CD4-positive, alpha-beta T cell treated with Interleukin-21 for 1 hour (primary cell): Measurements from ENCODE around the gene ZBTB16.

Experiments used
- DNase-seq: peaks from one replicate; pipeline ENCODE4 v3.0.0-alpha.2; 2020

ZBTB16 gene

GRCh38 chr11:114171257-114172054, 111.9 kb downstream of the ZBTB16 start:
- no peak for DNase-seq

DNA sequence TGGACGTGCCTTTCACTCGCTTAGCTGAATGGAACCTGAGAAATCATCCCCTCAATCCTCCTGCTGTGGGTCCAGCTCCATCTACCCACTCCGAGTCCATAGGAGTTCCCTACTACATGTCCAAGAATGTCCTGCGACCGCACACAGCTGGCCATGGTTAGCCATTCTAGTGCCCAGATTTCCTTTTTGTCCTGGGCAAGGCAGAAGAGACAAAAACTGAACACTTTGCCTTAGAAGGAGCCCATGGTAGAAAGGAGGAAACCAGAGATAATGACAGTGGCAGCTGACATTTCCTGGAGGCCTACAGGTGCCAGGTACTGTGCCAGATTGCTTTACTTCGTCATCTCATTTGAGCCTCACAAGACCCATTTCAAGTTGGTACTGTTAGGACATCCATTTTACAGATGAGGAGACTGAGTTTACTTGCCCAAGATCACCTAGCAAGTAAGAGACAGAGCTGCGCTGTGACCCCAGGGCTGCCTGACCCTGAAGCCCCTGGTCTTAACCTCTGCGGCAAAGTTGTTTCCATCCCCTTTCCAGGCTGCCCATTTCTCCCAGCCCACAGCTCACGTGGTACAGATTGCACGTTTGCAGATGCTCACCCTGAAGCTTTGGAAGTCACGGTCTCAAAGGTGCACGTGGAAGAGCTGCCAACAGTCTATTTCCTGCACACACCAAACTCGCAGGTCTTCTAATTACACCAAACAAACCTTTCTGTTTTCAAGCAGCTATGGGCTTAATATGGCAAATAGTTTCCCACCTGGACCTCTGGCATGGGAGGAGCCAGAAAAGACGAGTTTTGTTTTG, 112.7 kb downstream of the ZBTB16 start:
- no peak for DNase-seq

DNA sequence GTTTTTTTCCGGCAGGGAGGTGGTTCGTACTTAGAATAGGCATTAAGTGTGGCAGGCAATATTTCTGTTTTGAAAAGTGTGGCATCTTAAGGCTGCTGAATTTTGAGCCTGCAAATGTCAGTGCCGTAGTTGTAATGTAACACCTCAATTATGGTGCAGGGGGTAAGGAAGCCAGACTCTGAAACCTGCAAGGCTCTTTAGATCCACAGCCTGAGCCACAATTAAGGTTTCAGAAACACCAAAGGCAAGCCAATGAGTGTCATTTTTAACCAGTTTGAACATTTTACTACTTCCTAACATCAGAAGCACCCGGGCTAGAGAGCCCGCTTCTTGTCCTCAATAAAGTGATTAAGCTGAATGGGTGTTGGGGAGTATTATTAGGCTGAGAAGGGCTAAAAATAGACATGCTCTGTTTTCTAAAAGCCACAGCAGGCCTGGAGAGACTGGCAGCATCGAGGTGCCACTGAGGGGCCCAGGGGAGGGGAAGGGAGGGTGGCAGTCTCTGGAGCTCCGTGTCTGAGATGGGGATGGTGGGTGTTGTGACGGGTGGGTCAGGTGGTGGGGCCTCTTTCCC, 113.4 kb downstream of the ZBTB16 start:
- no peak for DNase-seq

GRCh38 chr11:114173843-114174242, 114.3 kb downstream of the ZBTB16 start:
- DNase-seq: no peak

DNA sequence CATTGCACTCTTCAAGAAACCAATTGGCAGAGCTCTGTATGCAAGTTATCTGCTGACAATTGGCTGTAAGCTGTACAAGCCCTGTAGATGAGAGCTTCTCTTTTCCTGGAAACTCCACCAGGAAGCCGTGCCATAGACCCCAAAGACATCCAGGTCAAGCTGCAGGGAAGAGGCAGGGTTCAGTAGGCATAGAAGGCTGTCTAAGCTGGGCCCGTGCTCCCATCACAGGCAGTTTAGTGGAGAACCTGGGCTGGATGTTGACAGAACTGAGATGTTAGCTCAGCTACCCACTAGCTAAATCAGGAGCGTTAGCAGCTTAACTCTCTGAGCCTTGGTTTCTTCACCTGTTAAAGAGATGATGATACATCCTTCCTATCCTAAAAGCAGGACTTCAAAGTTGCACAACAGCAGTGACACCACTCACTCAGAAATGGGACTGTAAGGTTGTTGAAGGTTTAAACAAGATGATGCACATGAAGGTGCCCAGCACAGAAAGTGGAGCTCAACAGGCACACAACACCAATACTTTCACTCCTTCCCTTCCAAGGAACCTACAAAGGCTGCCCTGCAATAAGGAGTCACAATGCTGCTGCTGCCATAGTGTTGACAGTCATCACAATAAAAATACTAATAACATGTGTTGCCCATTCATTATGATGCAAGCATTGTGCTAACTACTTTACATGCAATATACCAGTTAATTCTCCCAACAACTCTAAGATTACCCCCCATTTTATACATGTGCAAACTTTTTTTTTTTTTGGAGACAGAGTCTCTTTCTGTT, 115.4 kb downstream of the ZBTB16 start:
- no peak for DNase-seq

- DNase-seq: no peak
These were observed 116.2 kb downstream of the ZBTB16 start for GRCh38 chr11:114175706-114176105.

- no peak for DNase-seq
These were observed 116.8 kb downstream of the ZBTB16 start for GRCh38 chr11:114176321-114176720.

GRCh38 chr11:114178656-114179055, 119.1 kb downstream of the ZBTB16 start:
- no peak for DNase-seq

GRCh38 chr11:114179234-114179941, 119.9 kb downstream of the ZBTB16 start:
- no peak for DNase-seq

GRCh38 chr11:114180301-114181055, 121.0 kb downstream of the ZBTB16 start:
- no peak for DNase-seq

- DNase-seq: no peak
These were observed 121.7 kb downstream of the ZBTB16 start for GRCh38 chr11:114181195-114181594.

GRCh38 chr11:114181752-114182151, 122.2 kb downstream of the ZBTB16 start:
- DNase-seq: no peak

GRCh38 chr11:114182471-114183043, 123.0 kb downstream of the ZBTB16 start:
- no peak for DNase-seq

DNA sequence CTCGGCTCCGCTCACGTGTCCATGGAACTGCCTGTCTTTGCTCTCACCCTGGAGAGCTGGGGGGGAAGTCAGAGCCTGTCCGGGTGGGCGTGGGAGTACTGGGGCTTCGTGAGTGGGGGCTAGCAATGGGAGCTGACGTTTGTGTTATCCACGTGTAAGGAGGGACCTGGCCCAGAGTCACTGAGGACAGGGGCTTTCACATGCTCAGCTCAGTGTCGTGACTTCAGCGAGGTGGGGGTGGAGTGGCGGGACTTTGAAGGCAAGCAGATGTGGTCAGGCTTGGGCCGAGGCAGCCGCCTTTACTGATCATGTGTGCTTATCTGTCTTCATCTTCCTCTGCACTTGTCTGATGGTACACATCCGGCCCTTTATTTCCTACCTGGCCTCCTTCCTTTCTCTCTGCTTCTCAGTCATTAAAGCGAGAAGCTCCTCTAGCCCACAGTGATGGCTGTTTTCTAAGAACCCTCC, 123.6 kb downstream of the ZBTB16 start:
- DNase-seq: peak; percentile 79

- no peak for DNase-seq
These were observed 125.9 kb downstream of the ZBTB16 start for GRCh38 chr11:114185436-114185835.

DNA sequence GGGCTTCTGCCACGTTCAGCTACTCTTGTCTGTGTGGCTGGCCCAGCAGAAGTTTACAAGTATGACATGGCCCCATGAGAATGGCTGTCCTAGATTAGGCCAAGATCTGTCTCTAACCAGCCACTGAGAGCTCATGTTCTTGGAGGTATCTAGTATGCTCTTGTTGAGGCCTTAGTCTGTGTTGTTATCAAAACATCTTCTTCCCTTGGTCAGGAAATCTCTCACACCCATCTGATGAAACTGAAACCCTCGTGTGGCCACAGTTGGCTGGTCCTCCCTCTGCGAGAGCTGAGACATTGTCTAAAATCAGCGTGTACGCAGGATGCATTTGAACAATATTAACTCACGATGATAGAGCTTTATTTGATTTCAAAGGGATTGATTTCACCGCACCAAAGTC, 127.7 kb downstream of the ZBTB16 start:
- no peak for DNase-seq

DNA sequence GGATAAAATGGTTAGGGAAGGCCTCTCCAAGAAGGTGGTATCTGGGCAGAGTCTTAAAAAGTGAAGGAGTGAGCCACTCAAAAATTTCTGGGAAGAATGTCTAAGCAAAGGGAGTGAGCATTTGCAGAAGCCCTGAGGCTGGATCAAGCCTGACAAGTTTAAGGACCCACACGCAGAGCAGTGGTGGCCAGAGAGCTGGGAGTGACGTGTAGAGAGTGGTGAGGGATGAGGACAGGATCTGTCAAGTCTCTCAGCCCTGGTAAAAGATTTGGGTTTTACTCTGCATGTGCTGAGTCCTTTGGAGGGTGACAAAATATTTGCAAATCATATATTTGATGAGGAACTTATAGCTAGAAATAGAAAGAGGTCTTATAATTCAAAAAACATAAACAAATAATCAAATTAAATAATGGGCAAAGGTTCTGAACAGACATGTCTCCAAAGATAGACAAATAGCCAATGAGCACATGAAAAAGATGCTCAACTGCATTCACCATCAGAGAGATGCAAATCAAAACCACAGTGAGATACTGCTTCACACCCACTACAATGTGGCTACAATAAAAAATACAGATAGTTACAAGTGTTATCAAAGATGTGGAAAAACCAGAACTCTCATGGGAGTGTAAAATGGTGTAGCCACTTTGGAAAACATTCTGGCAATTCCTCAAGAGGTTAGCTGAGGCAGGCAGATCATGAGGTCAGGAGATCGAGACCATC, 129.5 kb downstream of the ZBTB16 start:
- DNase-seq: no peak

DNA sequence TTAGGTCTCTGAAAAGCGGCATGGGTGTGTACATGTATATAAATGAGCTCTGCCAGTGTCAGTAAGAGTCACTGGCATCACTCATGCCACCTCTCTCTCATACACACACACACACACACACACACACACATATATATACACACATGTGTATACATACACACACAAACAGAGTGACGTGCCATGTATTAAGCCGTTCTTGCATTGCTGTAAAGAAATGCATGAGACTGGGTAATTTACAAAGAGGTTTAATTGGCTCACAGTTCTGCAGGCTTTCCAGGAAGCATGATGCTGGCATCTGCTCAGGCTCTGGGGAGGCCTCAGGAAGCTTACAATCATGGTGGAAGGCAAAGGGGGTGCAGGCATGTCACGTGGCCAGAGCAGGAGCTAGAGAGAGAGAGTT, 131.1 kb downstream of the ZBTB16 start:
- no peak for DNase-seq

DNA sequence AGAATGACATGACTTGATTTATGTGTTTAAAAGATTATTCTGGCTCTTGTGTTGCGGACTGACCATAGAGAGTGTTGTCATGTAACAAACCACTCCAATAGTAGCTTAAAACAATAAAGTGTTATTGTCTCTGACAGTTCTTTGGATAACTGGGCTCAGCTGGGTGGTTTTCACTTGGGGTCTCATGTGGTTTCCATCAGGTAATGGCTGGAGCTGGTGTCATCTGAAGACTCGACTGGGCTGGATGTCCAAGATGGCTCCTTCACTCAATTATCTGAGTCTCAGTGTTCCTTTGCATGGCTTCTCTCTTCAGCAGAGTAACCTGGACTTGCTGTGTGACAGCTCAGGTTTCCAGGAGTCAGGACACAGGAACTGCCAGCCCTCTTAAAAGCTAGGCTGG, 132.4 kb downstream of the ZBTB16 start:
- no peak for DNase-seq

GRCh38 chr11:114192841-114193389, 133.4 kb downstream of the ZBTB16 start:
- DNase-seq: peak; percentile 23
